K562 (cell line): Measurements from ENCODE around the gene ACBD6. TPM values are rescaled to one million over a fixed set of nuclear protein-coding genes. Genes with fewer than 3 reads are reported as not detected.

Experiments
- ARID1B ChIP-seq: fragments of 450-650 bp; IDR thresholded peaks from 2 replicates; pipeline ENCODE4 v1.6.1; 2016; ENCODE audit warnings: antibody characterized with exemption, mild to moderate bottlenecking, inconsistent platforms
- BACH1 ChIP-seq: fragments of 200-800 bp; sonication (Bioruptor generic); IDR thresholded peaks from 2 replicates; pipeline ENCODE4 v1.6.1; 2016; ENCODE audit warnings: missing genetic modification characterization, missing compliant biosample characterization
- CHAMP1 ChIP-seq: fragments of 450-650 bp; IDR thresholded peaks from 2 replicates; pipeline ENCODE4 v1.6.1; 2016; ENCODE audit warnings: mild to moderate bottlenecking
- DPF2 ChIP-seq: fragments of 450-650 bp; IDR thresholded peaks from 2 replicates; pipeline ENCODE4 v1.6.1; 2016
- ELF4 ChIP-seq: fragments of 450-650 bp; formaldehyde crosslinking; IDR thresholded peaks from 2 replicates; pipeline ENCODE4 v1.4.0; 2022; ENCODE audit warnings: missing genetic modification characterization
- FOSL1 ChIP-seq: fragments of 200-800 bp; sonication (Bioruptor generic); conservative IDR thresholded peaks from 2 replicates; pipeline ENCODE4 v1.6.1; 2016; ENCODE audit warnings: missing genetic modification characterization, missing compliant biosample characterization
- FOXK2 ChIP-seq, 2 experiments: fragments of 450-650 bp; IDR thresholded peaks in 1 of 2; conservative IDR thresholded peaks in 1 of 2; 2 replicates each; pipeline ENCODE4 v1.6.1; 2016; ENCODE audit warnings: low read depth in 2 of 2, mild to moderate bottlenecking in 1 of 2
- FOXM1 ChIP-seq, 2 experiments: fragments of 450-650 bp in 1 of 2; sonication (generic) in 1 of 2; formaldehyde crosslinking in 1 of 2; IDR thresholded peaks; 2 replicates each; pipeline versions ENCODE4 v1.6.1 to v1.9.0; 2017 to 2022; ENCODE audit warnings: low read depth in 2 of 2, mild to moderate bottlenecking in 2 of 2, missing genetic modification reagents in 1 of 2, moderate library complexity in 1 of 2
- KDM1A ChIP-seq, 2 experiments: fragments of 450-650 bp; IDR thresholded peaks; 2 replicates each; pipeline ENCODE4 v1.6.1; 2016; ENCODE audit warnings: mild to moderate bottlenecking in 2 of 2
- MED1 ChIP-seq: sonication (generic); formaldehyde crosslinking; IDR thresholded peaks from 2 replicates; pipeline ENCODE4 v1.8.1; 2023; ENCODE audit warnings: missing genetic modification reagents, borderline replicate concordance
- PBX2 ChIP-seq, 2 experiments: IDR thresholded peaks in 1 of 2; conservative IDR thresholded peaks in 1 of 2; 2 replicates each; pipeline ENCODE4 v1.6.1; 2016; ENCODE audit warnings: low read depth in 2 of 2, mild to moderate bottlenecking in 1 of 2, missing compliant biosample characterization in 1 of 2, missing genetic modification characterization in 1 of 2, moderate library complexity in 1 of 2
- RBM25 ChIP-seq: fragments of 200-400 bp; formaldehyde crosslinking; IDR thresholded peaks from 2 replicates; pipeline ENCODE4 v1.6.1; 2018; ENCODE audit warnings: low read length, low read depth, moderate library complexity; ENCODE audit not compliant: severe bottlenecking
- SETDB1 ChIP-seq: IDR thresholded peaks from one replicate; pipeline ENCODE4 v1.6.1; 2012; ENCODE audit warnings: low read length, control low read depth, inconsistent platforms
- SMARCA4 ChIP-seq: fragments of 450-650 bp; IDR thresholded peaks from 2 replicates; pipeline ENCODE4 v1.6.1; 2016
- SMARCC2 ChIP-seq: fragments of 450-650 bp; IDR thresholded peaks from 2 replicates; pipeline ENCODE4 v1.6.1; 2017; ENCODE audit warnings: antibody characterized with exemption, moderate library complexity, mild to moderate bottlenecking, low read depth
- ZNF398 ChIP-seq: fragments of 250-450 bp; sonication (Bioruptor Pico); IDR thresholded peaks from 2 replicates; pipeline ENCODE4 v1.8.0; 2021; ENCODE audit warnings: moderate library complexity, mild to moderate bottlenecking, inconsistent platforms
- ZNF766 ChIP-seq: fragments of 200-800 bp; sonication (Bioruptor generic); conservative IDR thresholded peaks from 2 replicates; pipeline ENCODE4 v1.6.1; 2016; ENCODE audit warnings: missing genetic modification characterization, missing compliant biosample characterization
- polyA plus RNA-seq, 8 experiments: library from polyadenylated mRNA; depleted of rRNA in 4 of 8; stranded (reverse) in 5 of 8; unstranded in 3 of 8; fragments of >200 nt; fragmentation: Nextera tagmentation in 2 of 8; fragmentation: Illumina TruSeq in 1 of 8; extraction: Ambion mirVana in 2 of 8; extraction: Trizol in 1 of 8; gene quantifications; 2 replicates each; pipeline versions ENCODE4 v1.2.1 to v1.2.3, GENCODE V29; 2011 to 2014; ENCODE audit warnings: inconsistent platforms in 1 of 8, missing spikeins in 1 of 8
- total RNA-seq, 7 experiments: library from RNA; depleted of rRNA in 6 of 7; stranded (reverse); fragments of >200 nt in 6 of 7; fragmentation: Illumina TruSeq in 2 of 7; extraction: Trizol in 2 of 7; gene quantifications; 2 replicates each; pipeline versions ENCODE4 v1.2.1 to v1.2.3, GENCODE V29; 2011 to 2021; ENCODE audit warnings: low replicate concordance in 1 of 7

Gene ACBD6
- total and polyA plus RNA-seq, 9 of the 15 experiments (the other 6 are each of a cell fraction or from before 2014, with no cell fraction given): 16.9 to 107 (median 77.7) TPM

- TF ChIP-seq ZNF398 (CRISPR knock-in tag) (no peak), PBX2 (CRISPR knock-in tag; IDR thresholded peaks at IDR 0.05; ENCODE audit: low read depth) (no peak), PBX2 (tag; conservative IDR thresholded peaks at IDR 0.05; ENCODE audit: low read depth) (no peak), BACH1 (tag) (peak; percentile 90), FOXK2 (conservative IDR thresholded peaks at IDR 0.05 in 1 of 2, IDR thresholded peaks at IDR 0.05 in 1 of 2; ENCODE audit: low read depth in 2 of 2) (0 out of 4 replicates have a peak, but pooled peaks have one; percentile 33 to 39), DPF2 (peak; percentile 77), MED1 (CRISPR knock-in tag) (no peak), FOSL1 (tag) (0 out of 2 replicates have a peak, but pooled peaks have one; percentile 26), SETDB1 (no peak), CHAMP1 (peak; percentile 58), KDM1A (IDR thresholded peaks at IDR 0.05) (0 out of 4 replicates have a peak, but pooled peaks of 1 of the 2 experiments have one; percentile 28), RBM25 (peak; percentile 55), SMARCC2 (peak; percentile 79), ARID1B (peak; percentile 66), SMARCA4 (peak; percentile 75), ELF4 (0 out of 2 replicates have a peak, but pooled peaks have one; percentile 20), ZNF766 (CRISPR knock-in tag) (no peak), FOXM1 (IDR thresholded peaks at IDR 0.05; ENCODE audit: low read depth) (0 out of 2 replicates have a peak, but pooled peaks have one; percentile 15), FOXM1 (CRISPR knock-in tag; IDR thresholded peaks at IDR 0.05; ENCODE audit: low read depth) (no peak)
Measured at GRCh38 chr1:180291004-180291403, 211.4 kb downstream of the ACBD6 start (continued).
